NCI-H1436 treated with DMSO at 0.1 percent for 48 hours (cell line): ENCODE data around the gene PCDHA9.
"Not testable (repeated sequence)": the region's sequence is repeated elsewhere in the genome, so short reads cannot be mapped to it uniquely, and the experiment has no call there.

ENCODE experiments used
- DNase-seq: peaks from one replicate; lab custom pipeline; 2025; lab: John Stamatoyannopoulos, UW

Gene PCDHA9, protein sequence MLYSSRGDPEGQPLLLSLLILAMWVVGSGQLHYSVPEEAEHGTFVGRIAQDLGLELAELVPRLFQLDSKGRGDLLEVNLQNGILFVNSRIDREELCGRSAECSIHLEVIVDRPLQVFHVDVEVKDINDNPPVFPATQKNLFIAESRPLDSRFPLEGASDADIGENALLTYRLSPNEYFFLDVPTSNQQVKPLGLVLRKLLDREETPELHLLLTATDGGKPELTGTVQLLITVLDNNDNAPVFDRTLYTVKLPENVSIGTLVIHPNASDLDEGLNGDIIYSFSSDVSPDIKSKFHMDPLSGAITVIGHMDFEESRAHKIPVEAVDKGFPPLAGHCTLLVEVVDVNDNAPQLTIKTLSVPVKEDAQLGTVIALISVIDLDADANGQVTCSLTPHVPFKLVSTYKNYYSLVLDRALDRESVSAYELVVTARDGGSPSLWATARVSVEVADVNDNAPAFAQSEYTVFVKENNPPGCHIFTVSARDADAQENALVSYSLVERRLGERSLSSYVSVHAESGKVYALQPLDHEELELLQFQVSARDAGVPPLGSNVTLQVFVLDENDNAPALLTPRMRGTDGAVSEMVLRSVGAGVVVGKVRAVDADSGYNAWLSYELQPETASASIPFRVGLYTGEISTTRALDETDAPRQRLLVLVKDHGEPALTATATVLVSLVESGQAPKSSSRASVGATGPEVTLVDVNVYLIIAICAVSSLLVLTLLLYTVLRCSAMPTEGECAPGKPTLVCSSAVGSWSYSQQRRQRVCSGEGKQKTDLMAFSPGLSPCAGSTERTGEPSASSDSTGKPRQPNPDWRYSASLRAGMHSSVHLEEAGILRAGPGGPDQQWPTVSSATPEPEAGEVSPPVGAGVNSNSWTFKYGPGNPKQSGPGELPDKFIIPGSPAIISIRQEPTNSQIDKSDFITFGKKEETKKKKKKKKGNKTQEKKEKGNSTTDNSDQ

DNA sequence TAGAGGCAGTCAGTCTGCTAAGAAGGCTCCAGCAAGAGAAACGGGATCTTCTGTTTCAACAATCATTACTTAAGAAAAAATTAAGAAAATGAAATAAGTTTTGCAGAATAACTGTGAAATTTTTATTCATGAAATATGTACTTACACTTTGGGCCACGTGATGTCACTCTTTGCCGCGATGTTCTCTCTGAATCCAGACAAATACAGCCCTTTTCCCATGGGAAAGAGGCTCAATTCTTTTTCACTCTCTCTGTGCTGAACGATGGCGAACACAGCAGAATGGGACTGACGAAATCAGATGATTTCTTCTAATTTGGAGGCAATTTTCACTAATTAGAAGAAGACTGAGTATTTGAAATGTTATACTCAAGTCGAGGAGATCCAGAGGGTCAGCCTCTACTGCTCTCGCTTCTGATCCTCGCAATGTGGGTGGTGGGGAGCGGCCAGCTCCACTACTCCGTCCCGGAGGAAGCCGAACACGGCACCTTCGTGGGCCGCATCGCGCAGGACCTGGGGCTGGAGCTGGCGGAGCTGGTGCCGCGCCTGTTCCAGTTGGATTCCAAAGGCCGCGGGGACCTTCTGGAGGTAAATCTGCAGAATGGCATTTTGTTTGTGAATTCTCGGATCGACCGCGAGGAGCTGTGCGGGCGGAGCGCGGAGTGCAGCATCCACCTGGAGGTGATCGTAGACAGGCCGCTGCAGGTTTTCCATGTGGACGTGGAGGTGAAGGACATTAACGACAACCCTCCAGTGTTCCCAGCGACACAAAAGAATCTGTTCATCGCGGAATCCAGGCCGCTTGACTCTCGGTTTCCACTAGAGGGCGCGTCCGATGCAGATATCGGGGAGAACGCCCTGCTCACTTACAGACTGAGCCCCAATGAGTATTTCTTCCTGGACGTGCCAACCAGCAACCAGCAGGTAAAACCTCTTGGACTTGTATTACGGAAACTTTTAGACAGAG is at the start of gene PCDHA9:
Gene PCDHA9 (plus strand): TSS at position 244 of the 964 bp plus-strand sequence. CDS start 114 bp downstream, at position 358.
- peak; percentile 34 for DNase-seq

DNA sequence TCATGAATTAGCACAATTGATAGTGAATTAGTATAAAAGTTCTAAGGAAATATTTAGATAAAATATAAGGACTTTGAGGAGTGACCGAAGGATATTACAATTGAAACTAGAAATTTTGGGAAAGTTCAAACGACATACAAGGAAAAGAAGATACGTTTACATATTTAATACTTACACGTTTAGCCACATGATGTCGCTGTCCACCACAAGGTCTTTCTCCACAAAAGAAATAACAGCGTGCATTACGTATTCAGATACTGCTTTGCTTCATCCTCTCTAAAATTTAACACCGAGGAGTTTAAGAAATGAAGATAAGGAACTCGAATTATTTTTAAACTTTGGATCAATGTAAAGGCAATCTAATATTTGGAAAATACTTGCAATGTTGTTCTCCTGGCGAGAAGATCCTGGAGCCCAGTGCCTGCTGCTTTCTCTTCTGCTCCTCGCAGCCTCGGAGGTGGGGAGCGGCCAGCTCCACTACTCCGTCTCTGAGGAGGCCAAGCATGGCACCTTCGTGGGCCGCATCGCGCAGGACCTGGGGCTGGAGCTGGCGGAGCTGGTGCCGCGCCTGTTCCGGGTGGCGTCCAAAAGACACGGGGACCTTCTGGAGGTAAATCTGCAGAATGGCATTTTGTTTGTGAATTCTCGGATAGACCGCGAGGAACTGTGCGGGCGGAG is 47.2 kb upstream of the PCDHA9 start, which contains the start of gene PCDHA3:
Gene PCDHA3 (plus strand): TSS at position 242 of the 678 bp plus-strand sequence.
- DNase-seq: no peak

DNA sequence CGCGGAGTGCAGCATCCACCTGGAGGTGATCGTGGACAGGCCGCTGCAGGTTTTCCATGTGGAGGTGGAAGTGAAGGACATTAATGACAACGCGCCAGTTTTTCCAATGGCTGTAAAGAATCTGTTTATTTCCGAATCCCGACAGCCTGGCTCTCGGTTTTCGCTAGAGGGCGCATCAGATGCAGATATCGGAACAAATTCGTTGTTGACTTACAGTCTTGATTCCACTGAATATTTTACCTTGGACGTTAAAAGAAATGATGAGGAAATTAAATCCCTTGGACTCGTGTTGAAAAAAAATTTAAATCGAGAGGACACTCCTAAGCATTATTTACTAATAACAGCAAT is 46.7 kb upstream of the PCDHA9 start:
- DNase-seq: no peak

DNA sequence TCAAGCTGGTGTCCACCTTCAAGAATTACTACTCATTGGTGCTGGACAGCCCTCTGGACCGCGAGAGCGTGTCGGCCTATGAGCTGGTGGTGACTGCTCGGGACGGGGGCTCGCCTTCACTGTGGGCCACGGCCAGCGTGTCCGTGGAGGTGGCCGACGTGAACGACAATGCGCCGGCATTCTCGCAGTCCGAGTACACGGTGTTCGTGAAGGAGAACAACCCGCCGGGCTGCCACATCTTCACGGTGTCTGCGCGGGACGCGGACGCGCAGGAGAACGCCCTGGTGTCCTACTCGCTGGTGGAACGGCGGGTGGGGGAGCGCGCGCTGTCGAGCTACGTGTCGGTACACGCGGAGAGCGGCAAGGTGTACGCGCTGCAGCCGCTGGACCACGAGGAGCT is 45.8 kb upstream of the PCDHA9 start:
- not testable (repeated sequence) for DNase-seq

DNA sequence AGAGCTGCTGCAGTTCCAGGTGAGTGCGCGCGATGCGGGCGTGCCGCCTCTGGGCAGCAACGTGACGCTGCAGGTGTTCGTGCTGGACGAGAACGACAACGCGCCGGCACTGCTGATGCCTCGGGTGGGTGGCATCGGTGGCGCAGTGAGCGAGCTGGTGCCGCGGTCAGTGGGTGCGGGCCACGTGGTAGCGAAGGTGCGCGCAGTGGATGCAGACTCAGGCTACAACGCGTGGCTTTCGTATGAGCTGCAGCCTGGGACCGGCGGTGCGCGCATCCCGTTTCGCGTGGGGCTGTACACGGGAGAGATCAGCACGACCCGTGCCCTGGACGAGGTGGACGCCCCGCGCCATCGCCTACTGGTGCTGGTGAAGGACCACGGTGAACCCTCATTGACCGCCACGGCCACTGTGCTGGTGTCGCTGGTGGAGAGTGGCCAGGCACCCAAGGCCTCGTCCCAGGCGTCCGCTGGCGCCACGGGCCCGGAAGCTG is 45.4 kb upstream of the PCDHA9 start:
- no peak for DNase-seq

DNA sequence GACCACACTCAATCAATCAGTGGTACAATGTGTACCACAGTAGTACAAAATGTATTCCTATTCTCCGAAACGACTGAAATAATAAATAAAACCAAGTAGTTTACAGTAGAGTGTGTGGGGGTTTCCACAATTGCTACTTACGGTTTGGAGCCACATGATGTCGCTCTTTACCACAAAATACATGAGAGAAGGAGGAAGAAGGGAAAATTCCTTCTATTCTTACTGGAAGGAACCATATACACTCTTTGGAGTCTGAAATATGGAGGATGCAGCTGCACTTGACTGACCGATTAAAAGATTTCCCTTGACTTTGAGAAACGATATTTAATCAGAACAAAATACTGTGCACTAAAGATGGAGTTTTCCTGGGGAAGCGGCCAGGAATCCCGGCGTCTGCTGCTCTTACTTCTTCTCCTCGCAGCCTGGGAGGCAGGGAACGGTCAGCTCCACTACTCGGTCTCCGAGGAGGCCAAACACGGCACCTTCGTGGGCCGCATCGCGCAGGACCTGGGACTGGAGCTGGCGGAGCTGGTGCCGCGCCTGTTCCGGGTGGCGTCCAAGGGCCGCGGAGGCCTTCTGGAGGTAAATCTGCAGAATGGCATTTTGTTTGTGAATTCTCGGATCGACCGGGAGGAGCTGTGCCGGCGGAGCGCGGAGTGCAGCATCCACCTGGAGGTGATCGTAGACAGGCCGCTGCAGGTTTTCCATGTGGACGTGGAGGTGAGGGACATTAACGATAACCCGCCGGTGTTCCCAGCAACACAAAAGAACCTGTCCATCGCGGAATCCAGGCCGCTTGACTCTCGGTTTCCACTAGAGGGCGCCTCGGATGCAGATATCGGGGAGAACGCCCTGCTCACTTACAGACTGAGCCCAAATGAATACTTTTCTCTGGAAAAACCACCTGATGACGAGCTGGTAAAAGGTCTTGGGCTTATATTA is 41.1 kb upstream of the PCDHA9 start, which contains the start of gene PCDHA4:
Gene PCDHA4 (plus strand): TSS at position 235 of the 942 bp plus-strand sequence.
- no peak for DNase-seq

DNA sequence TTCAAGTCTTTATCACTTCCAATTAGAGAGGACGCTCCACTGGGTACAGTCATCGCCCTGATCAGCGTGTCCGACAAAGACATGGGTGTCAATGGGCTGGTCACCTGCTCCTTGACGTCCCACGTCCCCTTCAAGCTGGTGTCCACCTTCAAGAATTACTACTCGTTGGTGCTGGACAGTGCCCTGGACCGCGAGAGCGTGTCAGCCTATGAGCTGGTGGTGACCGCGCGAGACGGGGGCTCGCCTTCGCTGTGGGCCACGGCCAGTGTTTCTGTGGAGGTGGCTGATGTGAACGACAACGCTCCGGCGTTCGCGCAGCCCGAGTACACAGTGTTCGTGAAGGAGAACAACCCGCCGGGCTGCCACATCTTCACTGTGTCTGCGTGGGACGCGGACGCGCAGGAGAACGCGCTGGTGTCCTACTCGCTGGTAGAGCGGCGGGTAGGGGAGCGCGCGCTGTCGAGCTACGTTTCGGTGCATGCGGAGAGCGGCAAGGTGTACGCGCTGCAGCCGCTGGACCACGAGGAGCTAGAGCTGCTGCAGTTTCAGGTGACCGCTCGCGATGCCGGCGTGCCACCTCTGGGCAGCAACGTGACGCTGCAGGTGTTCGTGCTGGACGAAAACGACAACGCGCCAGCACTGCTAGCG is 39.8 kb upstream of the PCDHA9 start:
- DNase-seq: not testable (repeated sequence)

DNA sequence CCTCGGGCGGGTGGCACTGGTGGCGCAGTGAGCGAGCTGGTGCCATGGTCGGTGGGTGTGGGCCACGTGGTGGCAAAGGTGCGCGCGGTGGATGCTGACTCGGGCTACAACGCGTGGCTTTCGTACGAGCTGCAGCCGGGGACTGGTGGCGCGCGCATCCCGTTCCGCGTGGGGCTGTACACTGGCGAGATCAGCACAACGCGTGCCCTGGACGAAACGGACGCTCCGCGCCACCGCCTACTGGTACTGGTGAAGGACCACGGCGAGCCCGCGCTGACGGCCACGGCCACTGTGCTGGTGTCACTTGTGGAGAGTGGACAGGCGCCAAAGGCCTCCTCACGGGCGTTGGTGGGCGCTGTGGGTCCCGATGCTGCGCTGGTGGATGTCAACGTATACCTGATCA is 39.3 kb upstream of the PCDHA9 start:
- DNase-seq: no peak

DNA sequence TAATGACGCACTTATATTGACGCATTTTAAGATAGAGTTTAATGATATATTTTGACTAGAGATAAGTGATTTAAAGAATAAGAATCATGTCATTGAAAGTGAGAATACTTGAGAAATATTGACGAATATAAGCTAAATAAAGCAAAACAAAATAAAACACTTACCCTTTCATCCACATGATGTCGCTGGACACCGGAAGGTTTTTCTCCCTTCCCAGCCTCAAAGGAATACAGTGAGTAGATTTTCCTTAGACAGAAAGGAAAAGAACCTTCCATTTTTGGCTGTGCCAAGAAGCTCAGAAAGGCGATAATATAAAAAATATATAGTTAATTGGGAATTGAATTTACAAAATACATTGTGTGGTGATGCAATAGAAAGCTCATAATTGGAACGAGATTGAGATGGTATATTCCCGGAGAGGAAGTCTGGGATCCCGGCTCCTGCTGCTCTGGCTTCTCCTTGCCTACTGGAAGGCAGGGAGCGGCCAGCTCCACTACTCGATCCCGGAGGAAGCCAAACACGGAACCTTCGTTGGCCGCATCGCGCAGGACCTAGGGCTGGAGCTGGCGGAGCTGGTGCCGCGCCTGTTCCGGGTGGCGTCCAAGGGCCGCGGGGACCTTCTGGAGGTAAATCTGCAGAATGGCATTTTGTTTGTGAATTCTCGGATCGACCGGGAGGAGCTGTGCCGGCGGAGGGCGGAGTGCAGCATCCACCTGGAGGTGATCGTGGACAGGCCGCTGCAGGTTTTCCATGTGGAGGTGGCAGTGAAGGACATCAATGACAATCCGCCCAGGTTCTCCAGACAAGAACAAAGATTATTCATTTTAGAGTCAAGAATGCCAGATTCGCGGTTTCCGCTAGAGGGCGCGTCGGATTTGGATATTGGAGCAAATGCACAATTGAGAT is 26.6 kb upstream of the PCDHA9 start, which contains the start of gene PCDHA5:
Gene PCDHA5 (plus strand): TSS at position 239 of the 906 bp plus-strand sequence.
- DNase-seq: peak; percentile 34

DNA sequence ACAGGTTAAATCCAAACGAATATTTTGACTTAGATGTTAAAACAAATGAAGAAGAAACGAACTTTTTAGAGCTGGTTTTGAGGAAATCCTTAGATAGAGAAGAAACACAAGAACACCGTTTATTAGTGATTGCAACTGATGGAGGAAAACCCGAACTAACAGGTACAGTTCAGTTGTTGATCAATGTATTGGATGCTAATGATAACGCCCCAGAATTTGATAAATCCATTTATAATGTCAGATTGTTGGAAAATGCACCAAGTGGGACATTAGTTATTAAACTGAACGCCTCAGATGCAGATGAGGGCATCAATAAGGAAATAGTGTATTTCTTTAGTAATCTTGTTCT is 25.9 kb upstream of the PCDHA9 start:
- no peak for DNase-seq

DNA sequence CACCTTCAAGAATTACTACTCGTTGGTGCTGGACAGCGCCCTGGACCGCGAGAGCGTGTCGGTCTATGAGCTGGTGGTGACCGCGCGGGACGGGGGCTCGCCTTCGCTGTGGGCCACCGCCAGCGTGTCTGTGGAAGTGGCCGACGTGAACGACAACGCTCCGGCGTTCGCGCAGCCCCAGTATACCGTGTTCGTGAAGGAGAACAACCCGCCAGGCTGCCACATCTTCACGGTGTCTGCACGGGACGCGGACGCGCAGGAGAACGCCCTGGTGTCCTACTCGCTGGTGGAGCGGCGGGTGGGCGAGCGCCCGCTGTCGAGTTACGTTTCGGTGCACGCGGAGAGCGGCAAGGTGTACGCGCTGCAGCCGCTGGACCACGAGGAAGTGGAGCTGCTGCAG is 25.2 kb upstream of the PCDHA9 start:
- DNase-seq: not testable (repeated sequence)

DNA sequence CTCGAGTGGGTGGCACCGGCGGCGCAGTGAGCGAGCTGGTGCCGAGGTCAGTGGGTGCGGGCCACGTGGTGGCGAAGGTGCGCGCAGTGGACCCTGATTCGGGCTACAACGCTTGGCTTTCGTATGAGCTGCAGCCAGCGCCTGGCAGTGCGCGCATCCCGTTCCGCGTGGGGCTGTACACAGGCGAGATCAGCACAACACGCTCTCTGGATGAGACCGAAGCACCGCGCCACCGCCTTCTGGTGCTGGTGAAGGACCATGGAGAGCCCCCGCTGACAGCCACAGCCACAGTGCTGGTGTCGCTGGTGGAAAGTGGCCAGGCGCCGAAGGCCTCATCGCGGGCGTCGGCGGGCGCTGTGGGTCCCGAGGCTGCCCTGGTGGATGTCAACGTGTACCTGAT is 24.7 kb upstream of the PCDHA9 start:
- DNase-seq: no peak

DNA sequence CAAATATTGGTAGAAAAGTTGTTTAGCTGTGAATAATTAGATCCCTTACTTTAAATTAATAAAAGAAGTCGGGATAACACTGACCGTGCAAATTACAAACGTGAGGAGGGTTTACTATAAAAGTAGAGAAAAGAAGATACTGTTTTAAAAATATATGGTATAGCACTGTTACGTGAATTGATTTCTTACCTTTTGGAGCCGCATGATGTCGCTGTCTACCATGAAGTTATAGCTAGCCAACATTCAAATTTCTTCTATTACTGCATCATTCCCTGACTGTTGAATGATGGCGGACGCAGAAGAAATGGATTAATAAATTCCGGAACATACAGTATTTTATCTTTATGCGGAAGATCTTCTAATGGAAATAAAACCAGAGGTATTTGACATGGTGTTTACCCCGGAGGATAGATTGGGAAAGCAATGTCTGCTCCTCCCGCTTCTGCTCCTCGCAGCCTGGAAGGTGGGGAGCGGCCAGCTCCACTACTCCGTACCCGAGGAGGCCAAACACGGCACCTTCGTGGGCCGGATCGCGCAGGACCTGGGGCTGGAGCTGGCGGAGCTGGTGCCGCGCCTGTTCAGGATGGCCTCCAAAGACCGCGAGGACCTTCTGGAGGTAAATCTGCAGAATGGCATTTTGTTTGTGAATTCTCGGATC is 20.3 kb upstream of the PCDHA9 start, which contains the start of gene PCDHA6:
Gene PCDHA6 (plus strand): TSS at position 257 of the 658 bp plus-strand sequence. CDS start 132 bp downstream, at position 389.
- DNase-seq: no peak

DNA sequence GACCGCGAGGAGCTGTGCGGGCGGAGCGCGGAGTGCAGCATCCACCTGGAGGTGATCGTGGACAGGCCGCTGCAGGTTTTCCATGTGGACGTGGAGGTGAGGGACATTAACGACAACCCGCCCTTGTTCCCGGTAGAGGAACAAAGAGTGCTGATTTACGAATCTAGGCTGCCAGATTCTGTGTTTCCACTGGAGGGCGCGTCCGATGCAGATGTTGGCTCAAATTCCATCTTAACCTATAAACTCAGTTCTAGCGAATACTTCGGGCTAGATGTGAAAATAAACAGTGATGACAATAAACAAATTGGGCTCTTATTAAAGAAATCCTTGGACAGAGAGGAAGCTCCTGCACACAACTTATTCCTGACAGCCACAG is 19.8 kb upstream of the PCDHA9 start:
- no peak for DNase-seq

DNA sequence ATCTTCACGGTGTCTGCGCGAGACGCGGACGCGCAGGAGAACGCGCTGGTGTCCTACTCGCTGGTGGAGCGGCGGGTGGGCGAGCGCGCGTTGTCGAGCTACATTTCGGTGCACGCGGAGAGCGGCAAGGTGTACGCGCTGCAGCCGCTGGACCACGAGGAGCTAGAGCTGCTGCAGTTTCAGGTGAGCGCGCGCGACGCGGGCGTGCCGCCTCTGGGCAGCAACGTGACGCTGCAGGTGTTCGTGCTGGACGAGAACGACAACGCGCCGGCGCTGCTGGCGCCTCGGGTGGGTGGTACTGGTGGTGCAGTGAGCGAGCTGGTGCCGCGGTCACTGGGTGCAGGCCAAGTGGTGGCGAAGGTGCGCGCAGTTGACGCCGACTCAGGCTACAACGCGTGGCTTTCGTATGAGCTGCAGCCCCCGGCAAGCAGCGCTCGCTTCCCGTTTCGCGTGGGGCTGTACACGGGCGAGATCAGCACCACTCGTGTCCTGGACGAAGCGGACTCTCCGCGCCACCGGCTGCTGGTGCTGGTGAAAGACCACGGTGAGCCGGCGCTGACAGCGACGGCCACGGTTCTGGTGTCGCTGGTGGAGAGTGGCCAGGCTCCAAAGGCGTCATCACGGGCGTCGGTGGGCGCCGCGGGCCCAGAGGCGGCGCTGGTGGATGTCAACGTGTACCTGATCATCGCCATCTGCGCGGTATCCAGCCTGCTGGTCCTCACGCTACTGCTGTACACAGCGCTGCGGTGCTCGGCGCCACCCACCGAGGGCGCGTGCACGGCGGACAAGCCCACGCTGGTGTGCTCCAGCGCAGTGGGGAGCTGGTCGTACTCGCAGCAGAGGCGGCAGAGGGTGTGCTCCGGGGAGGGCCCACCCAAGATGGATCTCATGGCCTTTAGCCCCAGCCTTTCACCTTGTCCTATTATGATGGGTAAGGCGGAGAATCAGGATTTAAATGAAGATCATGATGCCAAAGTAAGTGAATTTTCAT is 18.4 kb upstream of the PCDHA9 start:
- not testable (repeated sequence) for DNase-seq

DNA sequence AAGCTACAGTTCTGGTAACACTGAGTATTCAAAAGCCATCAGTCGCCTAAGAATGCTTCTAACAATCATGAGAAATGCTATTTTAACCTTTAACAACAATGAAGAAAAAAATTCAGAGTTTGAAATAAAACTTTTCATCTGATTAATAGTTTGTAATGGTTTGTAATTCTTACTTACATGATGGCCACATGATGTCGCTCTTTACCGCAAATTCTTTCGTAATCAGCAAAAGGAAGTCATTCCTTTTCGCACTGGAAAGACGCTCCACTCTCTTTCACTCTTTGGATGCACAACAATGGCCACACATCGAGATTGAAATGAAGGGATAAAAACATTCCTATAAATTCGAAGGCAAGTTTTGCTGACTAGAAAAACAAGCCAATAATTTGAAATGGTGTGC is 14.2 kb upstream of the PCDHA9 start, which contains the start of gene PCDHA7:
Gene PCDHA7 (plus strand): TSS at position 277 of the 400 bp plus-strand sequence. CDS start 115 bp downstream, at position 392.
- DNase-seq: no peak
